ENCODE data around the gene QSOX2.

Gene QSOX2

GRCh38 chr9:136169495-136169894 is 76.1 kb downstream of the QSOX2 start:
- DNase-seq (ENCODE audit: low spot score) = no peak
- in situ Hi-C loops (cut with MboI; ENCODE audit: low pct_unique_long_range_greater_than_20kb, low sequenced_read_pairs, unreplicated experiment) = no loop called here
- TF ChIP-seq, protein P1, sequence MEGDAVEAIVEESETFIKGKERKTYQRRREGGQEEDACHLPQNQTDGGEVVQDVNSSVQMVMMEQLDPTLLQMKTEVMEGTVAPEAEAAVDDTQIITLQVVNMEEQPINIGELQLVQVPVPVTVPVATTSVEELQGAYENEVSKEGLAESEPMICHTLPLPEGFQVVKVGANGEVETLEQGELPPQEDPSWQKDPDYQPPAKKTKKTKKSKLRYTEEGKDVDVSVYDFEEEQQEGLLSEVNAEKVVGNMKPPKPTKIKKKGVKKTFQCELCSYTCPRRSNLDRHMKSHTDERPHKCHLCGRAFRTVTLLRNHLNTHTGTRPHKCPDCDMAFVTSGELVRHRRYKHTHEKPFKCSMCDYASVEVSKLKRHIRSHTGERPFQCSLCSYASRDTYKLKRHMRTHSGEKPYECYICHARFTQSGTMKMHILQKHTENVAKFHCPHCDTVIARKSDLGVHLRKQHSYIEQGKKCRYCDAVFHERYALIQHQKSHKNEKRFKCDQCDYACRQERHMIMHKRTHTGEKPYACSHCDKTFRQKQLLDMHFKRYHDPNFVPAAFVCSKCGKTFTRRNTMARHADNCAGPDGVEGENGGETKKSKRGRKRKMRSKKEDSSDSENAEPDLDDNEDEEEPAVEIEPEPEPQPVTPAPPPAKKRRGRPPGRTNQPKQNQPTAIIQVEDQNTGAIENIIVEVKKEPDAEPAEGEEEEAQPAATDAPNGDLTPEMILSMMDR (IDR thresholded peaks at IDR 0.05; ENCODE audit: extremely low read depth, insufficient read depth, missing control alignments) = no peak

DNA sequence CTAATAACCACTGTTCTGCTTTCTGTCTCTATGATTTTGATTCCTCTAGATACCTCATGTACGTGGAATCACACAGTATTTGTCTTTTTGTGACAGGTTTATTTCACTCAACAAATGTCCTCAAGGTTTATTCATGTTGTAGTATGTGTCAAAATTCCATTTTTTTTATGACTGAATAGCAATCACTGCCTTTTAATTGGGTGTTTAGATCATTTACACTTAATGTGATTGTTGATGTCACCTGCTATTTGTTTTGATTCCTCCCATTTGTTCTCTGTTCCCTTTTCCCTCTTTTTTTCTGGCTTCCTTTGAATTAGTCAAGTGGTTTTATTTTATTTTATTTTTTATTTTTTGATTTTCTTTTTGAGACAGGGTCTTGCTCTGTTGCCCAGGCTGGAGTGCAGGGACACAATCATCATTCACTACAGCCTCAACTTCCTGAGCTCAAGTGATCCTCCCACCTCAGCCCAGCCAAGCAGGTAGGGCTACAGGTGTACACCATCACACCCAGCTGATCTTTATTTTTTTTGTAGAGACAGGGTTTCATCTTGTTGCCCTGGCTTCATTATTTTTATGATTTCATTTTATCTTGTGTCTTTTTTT is 82.3 kb downstream of the QSOX2 start:
- DNase-seq (ENCODE audit: low spot score) = no peak
- in situ Hi-C loops (cut with MboI; ENCODE audit: low pct_unique_long_range_greater_than_20kb, low sequenced_read_pairs, unreplicated experiment) = no loop called here
- TF ChIP-seq, protein P1 (IDR thresholded peaks at IDR 0.05; ENCODE audit: extremely low read depth, insufficient read depth, missing control alignments) = no peak

DNA sequence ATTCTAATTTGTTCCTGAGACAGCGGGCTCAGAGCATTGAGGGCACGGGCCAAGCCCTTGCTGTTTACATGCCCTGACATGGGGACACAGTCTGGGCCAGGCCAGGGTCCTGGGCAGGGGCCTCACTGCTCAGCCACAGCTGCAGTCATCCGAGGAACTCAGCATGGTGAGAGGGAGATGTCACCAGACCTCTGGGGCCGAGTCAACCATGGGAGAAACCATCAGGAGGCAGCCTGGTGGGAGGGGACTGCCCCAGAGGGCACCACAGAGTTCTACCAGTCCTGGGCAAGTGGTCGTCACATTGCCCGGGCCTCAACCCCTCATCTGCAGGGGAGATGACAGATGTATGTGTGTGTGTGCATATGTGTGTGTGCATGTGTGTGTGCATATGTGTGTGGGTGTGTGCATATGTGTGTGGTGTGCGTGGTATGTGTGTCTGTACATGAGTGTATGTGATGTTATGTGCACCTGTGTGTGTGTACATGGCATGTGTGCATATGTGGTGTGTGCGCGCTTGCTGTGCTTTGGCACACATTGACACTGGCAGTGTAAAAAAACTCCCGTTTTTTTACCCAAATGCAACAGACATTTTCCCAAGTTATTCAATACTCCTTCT is 84.5 kb downstream of the QSOX2 start:
- in situ Hi-C loops (cut with MboI; ENCODE audit: low pct_unique_long_range_greater_than_20kb, low sequenced_read_pairs, unreplicated experiment) = no loop called here
- DNase-seq (ENCODE audit: low spot score) = no peak
- TF ChIP-seq, protein P1 (IDR thresholded peaks at IDR 0.05; ENCODE audit: extremely low read depth, insufficient read depth, missing control alignments) = no peak

GRCh38 chr9:136160381-136160841 is 85.2 kb downstream of the QSOX2 start:
- in situ Hi-C loops (cut with MboI; ENCODE audit: low pct_unique_long_range_greater_than_20kb, low sequenced_read_pairs, unreplicated experiment) = no loop called here
- DNase-seq (ENCODE audit: low spot score) = no peak
- TF ChIP-seq, protein P1 (IDR thresholded peaks at IDR 0.05; ENCODE audit: extremely low read depth, insufficient read depth, missing control alignments) = no peak

DNA sequence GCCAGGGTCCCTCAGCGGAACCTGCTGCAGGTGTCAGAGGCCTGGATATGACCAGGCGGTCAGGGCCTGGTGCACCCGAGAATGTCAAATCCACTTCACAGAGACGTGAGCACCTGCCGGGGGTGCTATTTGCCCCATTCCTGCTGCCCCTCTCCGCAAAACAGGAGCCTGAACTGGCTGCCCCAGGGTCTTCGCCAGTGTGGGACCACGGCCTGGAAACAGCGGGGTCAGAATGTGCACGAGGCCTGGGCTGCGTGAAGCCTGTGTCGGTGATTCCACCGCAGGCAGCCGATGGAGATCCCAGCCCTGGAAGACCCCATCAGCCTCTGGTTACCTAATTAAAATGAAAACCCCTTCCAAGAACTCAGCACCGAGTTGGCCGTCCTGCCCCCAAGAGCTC is 85.8 kb downstream of the QSOX2 start:
- in situ Hi-C loops (cut with MboI; ENCODE audit: low pct_unique_long_range_greater_than_20kb, low sequenced_read_pairs, unreplicated experiment) = no loop called here

GRCh38 chr9:136157477-136158265 is 87.9 kb downstream of the QSOX2 start:
- DNase-seq (ENCODE audit: low spot score) = no peak
- TF ChIP-seq, protein P1 (IDR thresholded peaks at IDR 0.05; ENCODE audit: extremely low read depth, insufficient read depth, missing control alignments) = no peak
- in situ Hi-C loops (cut with MboI; ENCODE audit: low pct_unique_long_range_greater_than_20kb, low sequenced_read_pairs, unreplicated experiment) = no loop called here

More for the DNA sequence above, 85.8 kb downstream of the QSOX2 start:
- no peak for DNase-seq (ENCODE audit: low spot score)
- TF ChIP-seq, protein P1 (IDR thresholded peaks at IDR 0.05; ENCODE audit: extremely low read depth, insufficient read depth, missing control alignments) = no peak

All from GM13977 (cell line).